Measurements from ENCODE around the gene DAB2. TPM values are rescaled to one million over a fixed set of nuclear protein-coding genes. Genes with fewer than 3 reads are reported as not detected.

DAB2 gene
- polyA plus RNA-seq, 1 experiment: 168 TPM

DNA sequence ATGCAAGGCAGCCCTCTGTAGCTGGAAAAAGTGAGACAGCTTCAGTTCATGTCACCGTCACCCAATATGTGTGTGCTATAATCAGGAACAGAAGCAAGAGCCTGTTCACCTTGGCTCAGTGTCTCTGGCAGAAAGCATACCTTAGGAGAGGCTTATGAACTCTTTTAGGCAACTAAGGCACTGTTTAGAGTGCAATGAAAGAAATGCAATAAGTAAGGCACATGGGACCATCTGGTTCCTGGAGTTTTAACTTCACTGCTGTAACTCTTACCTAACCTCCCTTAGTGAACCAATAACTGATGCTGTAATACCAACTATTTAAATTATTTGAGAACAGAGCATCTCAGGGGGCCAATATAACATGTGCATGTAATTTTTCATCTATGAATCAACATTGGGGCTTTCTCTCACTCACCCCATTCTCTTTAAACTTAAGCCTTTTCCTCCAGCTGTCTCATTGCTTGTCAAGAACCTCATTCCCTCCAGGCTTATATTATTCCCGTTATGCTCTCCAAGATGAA lies 92.9 kb downstream of the DAB2 start:
- Histone ChIP-seq H3K4me3 (ENCODE audit: low read depth, low read length) (no peak overlapping the region), H3K27me3 (ENCODE audit: control insufficient read depth, insufficient read depth, low read length) (peaks cover 5% of the 10 kb centered on the region), H3K36me3 (ENCODE audit: control insufficient read depth, insufficient read depth, low read length) (no peaks in the 10 kb centered on the region)
- ChIA-PET CTCF (interaction anchor here (0.5 kb wide), 1 partner anchor 27 kb away, joined by 3 read pairs; no protein-coding TSS in a partner anchor), POLR2A (no interaction called here)
- no peak for DNase-seq (ENCODE audit: low read depth)
- TF ChIP-seq, protein P1, sequence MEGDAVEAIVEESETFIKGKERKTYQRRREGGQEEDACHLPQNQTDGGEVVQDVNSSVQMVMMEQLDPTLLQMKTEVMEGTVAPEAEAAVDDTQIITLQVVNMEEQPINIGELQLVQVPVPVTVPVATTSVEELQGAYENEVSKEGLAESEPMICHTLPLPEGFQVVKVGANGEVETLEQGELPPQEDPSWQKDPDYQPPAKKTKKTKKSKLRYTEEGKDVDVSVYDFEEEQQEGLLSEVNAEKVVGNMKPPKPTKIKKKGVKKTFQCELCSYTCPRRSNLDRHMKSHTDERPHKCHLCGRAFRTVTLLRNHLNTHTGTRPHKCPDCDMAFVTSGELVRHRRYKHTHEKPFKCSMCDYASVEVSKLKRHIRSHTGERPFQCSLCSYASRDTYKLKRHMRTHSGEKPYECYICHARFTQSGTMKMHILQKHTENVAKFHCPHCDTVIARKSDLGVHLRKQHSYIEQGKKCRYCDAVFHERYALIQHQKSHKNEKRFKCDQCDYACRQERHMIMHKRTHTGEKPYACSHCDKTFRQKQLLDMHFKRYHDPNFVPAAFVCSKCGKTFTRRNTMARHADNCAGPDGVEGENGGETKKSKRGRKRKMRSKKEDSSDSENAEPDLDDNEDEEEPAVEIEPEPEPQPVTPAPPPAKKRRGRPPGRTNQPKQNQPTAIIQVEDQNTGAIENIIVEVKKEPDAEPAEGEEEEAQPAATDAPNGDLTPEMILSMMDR (IDR thresholded peaks at IDR 0.05; ENCODE audit: insufficient read depth, low read depth, low read length): no peak

DNA sequence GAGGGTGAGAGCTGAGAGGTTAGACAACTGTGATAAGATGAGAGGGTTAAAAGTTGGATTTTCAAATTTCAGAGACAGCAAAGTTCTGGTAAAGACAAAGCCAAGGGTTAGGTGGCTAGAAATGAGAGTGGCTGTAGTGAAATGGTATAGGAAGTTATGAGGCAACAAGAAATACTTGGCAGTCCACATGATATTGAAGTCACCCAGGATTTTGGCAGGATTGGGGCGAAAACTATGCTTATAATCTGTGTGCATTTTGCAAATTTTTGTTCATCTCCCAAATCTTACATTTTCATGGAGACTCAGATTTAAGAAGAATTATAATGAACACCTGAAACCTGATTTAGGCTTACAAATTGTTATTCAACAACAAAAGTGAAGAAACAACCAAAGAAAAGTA lies 96.0 kb downstream of the DAB2 start:
- POLR2A ChIA-PET: no interaction called here
- no peak for DNase-seq (ENCODE audit: low read depth)

DNA sequence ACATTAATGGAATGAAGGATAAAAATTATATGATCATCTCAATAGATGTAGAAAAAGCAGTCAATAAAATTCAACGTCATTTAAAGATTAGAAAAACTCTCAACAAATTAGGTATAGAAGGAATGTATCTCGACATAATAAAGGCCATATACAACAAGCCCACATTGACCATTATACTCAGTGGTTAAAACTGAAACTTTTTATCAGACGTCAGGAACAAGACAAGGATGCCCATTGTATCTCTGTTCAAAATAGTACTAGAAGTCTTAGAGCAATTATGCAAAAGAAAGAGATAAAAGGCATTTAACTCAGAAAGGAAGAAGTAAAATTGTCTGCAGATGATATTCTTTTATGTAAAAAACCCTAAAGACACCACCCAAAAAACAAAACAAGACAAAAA lies 101.2 kb downstream of the DAB2 start:
- Histone ChIP-seq H3K27me3 (ENCODE audit: control insufficient read depth, insufficient read depth, low read length) (no peaks in the 10 kb centered on the region), H3K36me3 (ENCODE audit: control insufficient read depth, insufficient read depth, low read length) (no peaks in the 10 kb centered on the region), H3K4me3 (ENCODE audit: low read depth, low read length) (no peak overlapping the region)
- no peak for DNase-seq (ENCODE audit: low read depth)
- TF ChIP-seq, protein P1 (IDR thresholded peaks at IDR 0.05; ENCODE audit: insufficient read depth, low read depth, low read length): no peak
- CTCF ChIA-PET: no interaction called here
- POLR2A ChIA-PET: no interaction called here

More for the DNA sequence above, 96.0 kb downstream of the DAB2 start:
- Histone ChIP-seq H3K4me3 (ENCODE audit: low read depth, low read length) (no peak overlapping the region), H3K27me3 (ENCODE audit: control insufficient read depth, insufficient read depth, low read length) (peaks cover 5% of the 10 kb centered on the region), H3K36me3 (ENCODE audit: control insufficient read depth, insufficient read depth, low read length) (no peaks in the 10 kb centered on the region)
- TF ChIP-seq, protein P1 (IDR thresholded peaks at IDR 0.05; ENCODE audit: insufficient read depth, low read depth, low read length): no peak
- CTCF ChIA-PET: interaction anchor here (0.8 kb wide), 1 partner anchor 245 kb away, joined by 3 read pairs; no protein-coding TSS in a partner anchor

Other genes with a start within 250 kb of the DAB2 start
- gene FYB1, start 205.4 kb downstream of the DAB2 start, polyA plus RNA-seq (2011; rRNA removed): 0.06 and 0.09 TPM in 2 replicates
- not detected in 2 replicates for gene C9, start 60.5 kb downstream of the DAB2 start, polyA plus RNA-seq (2011; rRNA removed)